ENCODE data around the gene BTRC. TPM values are rescaled to one million over a fixed set of nuclear protein-coding genes. Genes with fewer than 3 reads are reported as not detected.
"Not testable (repeated sequence)": the region's sequence is repeated elsewhere in the genome, so short reads cannot be mapped to it uniquely, and the experiment has no call there.

Gene BTRC
- total RNA-seq, 1 donor from 2014 or later: 19.4 TPM

GRCh38 chr10:101322266-101323108, 31.5 kb upstream of the BTRC start:
- Mint-ChIP-seq H3K4me1 (no peaks in the 10 kb centered on the region), H3K27ac (no peak overlapping the region), H3K4me3 (no peak overlapping the region), H3K36me3 (ENCODE audit: low read depth) (no peaks in the 10 kb centered on the region), H3K9me3 (no peaks in the 10 kb centered on the region), H3K27me3 (peaks cover 23% of the 10 kb centered on the region)
- ChIA-PET POLR2A (no interaction called here), CTCF (no interaction called here)
- no peak for TF ChIP-seq CTCF (IDR thresholded peaks at IDR 0.05)
- no peak for ATAC-seq (ENCODE audit: low read depth)
- no peak for DNase-seq
- intact Hi-C loops (cut with micrococcal nuclease): no loop called here

- Mint-ChIP-seq H3K36me3 (ENCODE audit: low read depth) (no peaks in the 10 kb centered on the region), H3K27ac (no peak overlapping the region), H3K27me3 (peaks cover 28% of the 10 kb centered on the region), H3K9me3 (no peaks in the 10 kb centered on the region), H3K4me3 (no peak overlapping the region), H3K4me1 (no peaks in the 10 kb centered on the region)
- no peak for TF ChIP-seq CTCF (IDR thresholded peaks at IDR 0.05)
- POLR2A ChIA-PET: no interaction called here
- CTCF ChIA-PET: no interaction called here
- ATAC-seq (ENCODE audit: low read depth) (no peak), DNase-seq (no peak)
- intact Hi-C loops (cut with micrococcal nuclease): no loop called here
Measured at GRCh38 chr10:101323495-101323894, 30.5 kb upstream of the BTRC start.

GRCh38 chr10:101327454-101327853, 26.5 kb upstream of the BTRC start:
- H3K27me3 Mint-ChIP-seq: peaks cover 34% of the 10 kb centered on the region
- POLR2A ChIA-PET; DNase-seq; H3K4me3 Mint-ChIP-seq; ATAC-seq (ENCODE audit: low read depth); H3K4me1 Mint-ChIP-seq; H3K27ac Mint-ChIP-seq; H3K9me3 Mint-ChIP-seq; intact Hi-C loops (cut with micrococcal nuclease); H3K36me3 Mint-ChIP-seq (ENCODE audit: low read depth); CTCF ChIA-PET: not testable (repeated sequence)

- ChIA-PET POLR2A (no interaction called here), CTCF (no interaction called here)
- no peak for TF ChIP-seq CTCF (IDR thresholded peaks at IDR 0.05)
- no peak overlapping the region for H3K27ac Mint-ChIP-seq
- no peaks in the 10 kb centered on the region for H3K36me3 Mint-ChIP-seq (ENCODE audit: low read depth)
- H3K9me3 Mint-ChIP-seq: no peaks in the 10 kb centered on the region
- no peak for DNase-seq
- intact Hi-C loops (cut with micrococcal nuclease): no loop called here
- H3K4me1 Mint-ChIP-seq: peaks cover 3% of the 10 kb centered on the region
- H3K27me3 Mint-ChIP-seq: peaks cover 27% of the 10 kb centered on the region
- ATAC-seq (ENCODE audit: low read depth): no peak
- H3K4me3 Mint-ChIP-seq: no peak overlapping the region
Measured at GRCh38 chr10:101329341-101330032, 24.5 kb upstream of the BTRC start.

GRCh38 chr10:101330231-101330630, 23.7 kb upstream of the BTRC start:
- no peak for ATAC-seq (ENCODE audit: low read depth)
- H3K36me3 Mint-ChIP-seq (ENCODE audit: low read depth): no peaks in the 10 kb centered on the region
- ChIA-PET CTCF (no interaction called here), POLR2A (no interaction called here)
- H3K4me1 Mint-ChIP-seq: peaks cover 3% of the 10 kb centered on the region
- no peak for TF ChIP-seq CTCF (IDR thresholded peaks at IDR 0.05)
- no peak overlapping the region for H3K4me3 Mint-ChIP-seq
- peaks cover 25% of the 10 kb centered on the region for H3K27me3 Mint-ChIP-seq
- DNase-seq: no peak
- no peak overlapping the region for H3K27ac Mint-ChIP-seq
- intact Hi-C loops (cut with micrococcal nuclease): no loop called here
- H3K9me3 Mint-ChIP-seq: no peaks in the 10 kb centered on the region

Measured in activated B cell treated with CpG ODN at 0.5 μM for 24 hours (primary cell).